MM.1S (cell line): ENCODE data around the gene LIN9.
"Not testable (repeated sequence)": the region's sequence is repeated elsewhere in the genome, so short reads cannot be mapped to it uniquely, and the experiment has no call there.

ENCODE experiments used
- EZH2 ChIP-seq: fragments of 300-600 bp; sonication (generic); optimal IDR thresholded peaks from 2 replicates; pipeline ENCODE3; 2017; ENCODE audit warnings: low read depth, mild to moderate bottlenecking, antibody characterized with exemption, low read length, mixed read lengths
- EZH2phosphoT487 ChIP-seq: fragments of 300-600 bp; sonication (generic); IDR thresholded peaks from 2 replicates; pipeline ENCODE4 v1.6.1; 2018; ENCODE audit warnings: antibody characterized with exemption, low read length
- TF ChIP-seq, protein P1 (sequence below): fragments of 300-600 bp; sonication (generic); IDR thresholded peaks from 2 replicates; pipeline ENCODE4 v1.5.1; 2016; ENCODE audit warnings: antibody characterized with exemption, low read length, mixed read lengths

DNA sequence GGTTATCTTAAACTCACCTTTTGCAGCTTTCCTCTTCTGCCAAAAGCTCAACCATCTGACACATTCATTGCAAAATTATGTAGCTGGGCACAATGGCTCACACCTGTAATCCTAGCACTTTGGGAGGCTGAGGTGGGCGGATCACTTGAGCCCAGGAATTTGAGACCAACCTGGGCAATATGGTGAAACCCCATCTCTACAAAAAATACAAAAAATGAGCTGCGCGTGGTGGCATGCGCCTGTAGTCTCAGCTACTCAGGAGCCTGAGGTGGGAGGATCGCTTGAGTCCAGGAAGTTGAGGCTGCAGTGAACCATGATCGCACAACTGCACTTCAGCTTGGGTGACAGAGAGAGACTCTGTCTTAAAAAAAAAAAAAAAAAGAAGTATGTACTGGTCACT lies 106.3 kb downstream of the LIN9 start:
- TF ChIP-seq, protein P1, sequence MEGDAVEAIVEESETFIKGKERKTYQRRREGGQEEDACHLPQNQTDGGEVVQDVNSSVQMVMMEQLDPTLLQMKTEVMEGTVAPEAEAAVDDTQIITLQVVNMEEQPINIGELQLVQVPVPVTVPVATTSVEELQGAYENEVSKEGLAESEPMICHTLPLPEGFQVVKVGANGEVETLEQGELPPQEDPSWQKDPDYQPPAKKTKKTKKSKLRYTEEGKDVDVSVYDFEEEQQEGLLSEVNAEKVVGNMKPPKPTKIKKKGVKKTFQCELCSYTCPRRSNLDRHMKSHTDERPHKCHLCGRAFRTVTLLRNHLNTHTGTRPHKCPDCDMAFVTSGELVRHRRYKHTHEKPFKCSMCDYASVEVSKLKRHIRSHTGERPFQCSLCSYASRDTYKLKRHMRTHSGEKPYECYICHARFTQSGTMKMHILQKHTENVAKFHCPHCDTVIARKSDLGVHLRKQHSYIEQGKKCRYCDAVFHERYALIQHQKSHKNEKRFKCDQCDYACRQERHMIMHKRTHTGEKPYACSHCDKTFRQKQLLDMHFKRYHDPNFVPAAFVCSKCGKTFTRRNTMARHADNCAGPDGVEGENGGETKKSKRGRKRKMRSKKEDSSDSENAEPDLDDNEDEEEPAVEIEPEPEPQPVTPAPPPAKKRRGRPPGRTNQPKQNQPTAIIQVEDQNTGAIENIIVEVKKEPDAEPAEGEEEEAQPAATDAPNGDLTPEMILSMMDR, result not testable (repeated sequence)
- TF ChIP-seq EZH2phosphoT487, EZH2: not testable (repeated sequence)
